ENCODE measurements around the gene CALML5.

CALML5 gene

GRCh38 chr10:5470062-5470751 lies 29.2 kb downstream of the CALML5 start:
- no peak overlapping the region for H3K4me3 ChIP-seq (ENCODE audit: low read length, poor library complexity, severe bottlenecking)
- H3K36me3 ChIP-seq (ENCODE audit: insufficient read depth, low read length) = no peaks in the 10 kb centered on the region
- no peaks in the 10 kb centered on the region for H3F3A ChIP-seq (ENCODE audit: low read depth)
- H3K9ac ChIP-seq (ENCODE audit: low read depth, low read length, poor library complexity, severe bottlenecking) = no peak overlapping the region
- no peak overlapping the region for H2AFZ ChIP-seq (ENCODE audit: low read length)
- no peak overlapping the region for H3K4me2 ChIP-seq (ENCODE audit: low read depth, low read length, poor library complexity, severe bottlenecking)
- no peaks in the 10 kb centered on the region for H3K27me3 ChIP-seq (ENCODE audit: insufficient read depth, low read length, poor library complexity, severe bottlenecking)
- no peaks in the 10 kb centered on the region for H3K9me2 ChIP-seq (replicated peaks; ENCODE audit: low read depth, low read length)
- peaks cover 6% of the 10 kb centered on the region for H3K4me1 ChIP-seq (ENCODE audit: insufficient read depth, low read length, poor library complexity, severe bottlenecking)
- H4K20me1 ChIP-seq (ENCODE audit: insufficient read depth, low read length, poor library complexity, severe bottlenecking) = no peaks in the 10 kb centered on the region
- TF ChIP-seq CTCF (conservative IDR thresholded peaks at IDR 0.05; ENCODE audit: low read length) (no peak), EZH2phosphoT487 (IDR thresholded peaks at IDR 0.05; ENCODE audit: borderline replicate concordance) (no peak)
- H3K79me2 ChIP-seq (ENCODE audit: insufficient read depth, low read length) = no peaks in the 10 kb centered on the region
- no peaks in the 10 kb centered on the region for H3K9me3 ChIP-seq (ENCODE audit: insufficient read depth, low read depth, low read length)

GRCh38 chr10:5469353-5470061 lies 29.9 kb downstream of the CALML5 start:
- H3K4me1 ChIP-seq (ENCODE audit: insufficient read depth, low read length, poor library complexity, severe bottlenecking) = peaks cover 6% of the 10 kb centered on the region
- TF ChIP-seq EZH2phosphoT487 (IDR thresholded peaks at IDR 0.05; ENCODE audit: borderline replicate concordance) (no peak), CTCF (conservative IDR thresholded peaks at IDR 0.05; ENCODE audit: low read length) (no peak)

GRCh38 chr10:5468262-5469106 lies 30.9 kb downstream of the CALML5 start:
- Histone ChIP-seq H4K20me1 (ENCODE audit: insufficient read depth, low read length, poor library complexity, severe bottlenecking) (no peaks in the 10 kb centered on the region), H3K4me1 (ENCODE audit: insufficient read depth, low read length, poor library complexity, severe bottlenecking) (peaks cover 6% of the 10 kb centered on the region), H3K27me3 (ENCODE audit: insufficient read depth, low read length, poor library complexity, severe bottlenecking) (no peaks in the 10 kb centered on the region), H2AFZ (ENCODE audit: low read length) (no peak overlapping the region), H3F3A (ENCODE audit: low read depth) (no peaks in the 10 kb centered on the region), H3K9me2 (replicated peaks; ENCODE audit: low read depth, low read length) (no peaks in the 10 kb centered on the region), H3K9ac (ENCODE audit: low read depth, low read length, poor library complexity, severe bottlenecking) (no peak overlapping the region), H3K4me3 (ENCODE audit: low read length, poor library complexity, severe bottlenecking) (no peak overlapping the region), H3K9me3 (ENCODE audit: insufficient read depth, low read depth, low read length) (no peaks in the 10 kb centered on the region), H3K36me3 (ENCODE audit: insufficient read depth, low read length) (no peaks in the 10 kb centered on the region), H3K79me2 (ENCODE audit: insufficient read depth, low read length) (no peaks in the 10 kb centered on the region), H3K4me2 (ENCODE audit: low read depth, low read length, poor library complexity, severe bottlenecking) (no peak overlapping the region)
- no peak for TF ChIP-seq EZH2phosphoT487 (IDR thresholded peaks at IDR 0.05; ENCODE audit: borderline replicate concordance)
- TF ChIP-seq CTCF (conservative IDR thresholded peaks at IDR 0.05; ENCODE audit: low read length) = no peak

More at GRCh38 chr10:5469353-5470061, 29.9 kb downstream of the CALML5 start:
- no peaks in the 10 kb centered on the region for H4K20me1 ChIP-seq (ENCODE audit: insufficient read depth, low read length, poor library complexity, severe bottlenecking)
- no peak overlapping the region for H3K4me2 ChIP-seq (ENCODE audit: low read depth, low read length, poor library complexity, severe bottlenecking)
- H3F3A ChIP-seq (ENCODE audit: low read depth) = no peaks in the 10 kb centered on the region
- H3K4me3 ChIP-seq (ENCODE audit: low read length, poor library complexity, severe bottlenecking) = no peak overlapping the region
- no peaks in the 10 kb centered on the region for H3K9me3 ChIP-seq (ENCODE audit: insufficient read depth, low read depth, low read length)
- no peaks in the 10 kb centered on the region for H3K36me3 ChIP-seq (ENCODE audit: insufficient read depth, low read length)
- no peaks in the 10 kb centered on the region for H3K79me2 ChIP-seq (ENCODE audit: insufficient read depth, low read length)
- H3K9ac ChIP-seq (ENCODE audit: low read depth, low read length, poor library complexity, severe bottlenecking) = no peak overlapping the region
- no peak overlapping the region for H2AFZ ChIP-seq (ENCODE audit: low read length)
- no peaks in the 10 kb centered on the region for H3K27me3 ChIP-seq (ENCODE audit: insufficient read depth, low read length, poor library complexity, severe bottlenecking)
- no peaks in the 10 kb centered on the region for H3K9me2 ChIP-seq (replicated peaks; ENCODE audit: low read depth, low read length)
